ENCODE results near the gene PLPP1. TPM values are rescaled to one million over a fixed set of nuclear protein-coding genes. Genes with fewer than 3 reads are reported as not detected.

PLPP1 gene
- total and polyA plus RNA-seq, 2 of the 8 experiments (the other 6 are each of a cell fraction or from before 2014, with no cell fraction given): 43.7 to 91.3 TPM

DNA sequence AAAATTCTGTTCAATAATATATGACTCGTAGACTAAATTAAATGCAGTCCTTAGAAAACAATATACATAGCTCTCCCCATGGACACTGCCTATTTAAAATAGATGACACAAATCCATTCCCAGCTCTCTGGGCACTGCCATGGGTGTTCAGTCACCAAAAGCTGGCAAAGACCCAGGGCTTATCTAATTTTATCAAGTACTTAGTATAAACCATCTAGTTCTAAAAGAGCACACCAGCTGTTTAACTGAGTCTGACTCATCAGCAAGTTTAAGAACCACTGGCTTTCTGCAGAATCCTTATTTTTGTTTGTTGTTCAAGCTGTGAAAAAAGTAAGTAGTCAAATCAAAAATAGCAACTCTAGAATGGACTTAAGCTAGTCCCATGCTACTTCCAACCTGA is 107.6 kb downstream of the PLPP1 start:
- CTCF ChIA-PET (ENCODE audit: partially characterized antibody): interaction anchor here (0.7 to 4.0 kb wide), 3 partner anchors 14 to 264 kb away, joined by 3 to 14 read pairs (median 3); no protein-coding TSS in a partner anchor
- no peak for FAIRE-seq
- H3K18ac ChIP-seq (ENCODE audit: extremely low read depth, low read length): no peak overlapping the region
- peaks cover 2 to 78% (median 50%) of the 10 kb centered on the region in 4 experiments for H3K36me3 ChIP-seq (ENCODE audit: control insufficient read depth in 2 of 4, insufficient read depth in 4 of 4, low read length in 3 of 4)
- H2BK15ac ChIP-seq (ENCODE audit: low read length): no peak overlapping the region
- H3K79me1 ChIP-seq (ENCODE audit: low read depth, low read length): peaks cover 7% of the 10 kb centered on the region
- H2BK20ac ChIP-seq (ENCODE audit: low read length): no peak overlapping the region
- H3K4me1 ChIP-seq (replicated peaks in 1 of 4; ENCODE audit: control insufficient read depth in 3 of 4, insufficient read depth in 4 of 4, low read length in 3 of 4): no peaks in the 10 kb centered on the region; a peak in 1 of 7 replicates
- H3K23me2 ChIP-seq (ENCODE audit: low read depth, low read length): no peaks in the 10 kb centered on the region
- no peak for DNase-seq (ENCODE audit: low read depth in 1 of 2, low spot score in 2 of 2)
- H3K9ac ChIP-seq (replicated peaks in 1 of 4; ENCODE audit: extremely low read depth in 1 of 4, low read depth in 3 of 4, low read length in 3 of 4): no peak overlapping the region
- no peaks in the 10 kb centered on the region for H4K20me1 ChIP-seq (replicated peaks in 1 of 2; ENCODE audit: control insufficient read depth in 1 of 2, insufficient read depth in 2 of 2, low read length in 2 of 2)
- no peak overlapping the region for H3K4ac ChIP-seq (replicated peaks; ENCODE audit: insufficient read length, low read depth, low read length)
- no peaks in the 10 kb centered on the region for H3K27me3 ChIP-seq (replicated peaks in 1 of 4; ENCODE audit: control insufficient read depth in 3 of 4, extremely low read depth in 1 of 4, insufficient read depth in 3 of 4, low read length in 3 of 4)
- H2BK5ac ChIP-seq (ENCODE audit: low read depth, low read length): no peak overlapping the region
- H2BK120ac ChIP-seq (replicated peaks; ENCODE audit: low read depth, low read length): no peak overlapping the region
- no peak overlapping the region for H3K23ac ChIP-seq (ENCODE audit: insufficient read length)
- no peak overlapping the region for H2AFZ ChIP-seq (ENCODE audit: low read length)
- no peak overlapping the region for H4K91ac ChIP-seq (replicated peaks; ENCODE audit: insufficient read length, low read length)
- H3K9me3 ChIP-seq (ENCODE audit: insufficient read depth in 2 of 2, low read depth in 1 of 2, low read length in 1 of 2): peaks cover 6 to 7% of the 10 kb centered on the region in 2 experiments; a peak in 2 of 4 replicates
- H3K14ac ChIP-seq (ENCODE audit: insufficient read length): no peak overlapping the region
- POLR2A ChIA-PET (ENCODE audit: partially characterized antibody): interaction anchor here (0.7 kb wide), 1 partner anchor 13 kb away, joined by 3 read pairs; no protein-coding TSS in a partner anchor
- H3K4me3 ChIP-seq (ENCODE audit: extremely low read depth in 1 of 4, insufficient read depth in 2 of 4, low read depth in 3 of 4, low read length in 4 of 4): no peak overlapping the region
- whole genome bisulfite sequencing, 2 experiments (ENCODE audit: extremely low coverage in 1 of 2, insufficient coverage in 1 of 2, insufficient read length in 1 of 2, insufficient replicate concordance in 2 of 2, low coverage in 1 of 2, low lambda C conversion rate in 2 of 2, missing lambda C conversion rate in 1 of 2): 96% methylated on average over 1 of the region's 1 CpG; no CpG with 5 or more reads in 1 of the 2 experiments
- H3K79me2 ChIP-seq (ENCODE audit: control insufficient read depth in 1 of 2, insufficient read depth in 2 of 2, low read length in 2 of 2): peaks cover 0 to 14% of the 10 kb centered on the region in 2 experiments; a peak in 2 of 4 replicates
- no peak overlapping the region for H4K8ac ChIP-seq (ENCODE audit: extremely low read depth, insufficient read depth, low read length)
- H3K4me2 ChIP-seq (ENCODE audit: insufficient read depth in 1 of 2, low read depth in 2 of 2, low read length in 2 of 2): no peak overlapping the region
- no peak overlapping the region for H2BK12ac ChIP-seq (ENCODE audit: low read depth, low read length)
- H3K27ac ChIP-seq (ENCODE audit: low read depth, low read length): no peak overlapping the region
- no peak overlapping the region for H3K56ac ChIP-seq (replicated peaks; ENCODE audit: insufficient read length, low read depth, low read length)
- H2AK5ac ChIP-seq (ENCODE audit: low read depth, low read length): no peak overlapping the region
- no peak overlapping the region for H4K5ac ChIP-seq (ENCODE audit: insufficient read length, low read depth, low read length)
- TF ChIP-seq RXRA (IDR thresholded peaks at IDR 0.05; ENCODE audit: insufficient read depth, low read depth, low read length) (no peak), PHF8 (conservative IDR thresholded peaks at IDR 0.05; ENCODE audit: low read depth, low read length) (no peak), KDM4A (IDR thresholded peaks at IDR 0.05; ENCODE audit: low read depth, low read length, severe bottlenecking) (no peak), SIN3A (conservative IDR thresholded peaks at IDR 0.05 in 1 of 2, IDR thresholded peaks at IDR 0.05 in 1 of 2; ENCODE audit: low read depth in 1 of 2, low read length in 2 of 2) (no peak), CHD1 (IDR thresholded peaks at IDR 0.05; ENCODE audit: low read depth, low read length) (no peak), BRCA1 (IDR thresholded peaks at IDR 0.05; ENCODE audit: low read depth, low read length) (no peak), KDM5A (IDR thresholded peaks at IDR 0.05; ENCODE audit: low read length) (no peak), CREB1 (IDR thresholded peaks at IDR 0.05) (no peak)
- TF ChIP-seq, protein P1, sequence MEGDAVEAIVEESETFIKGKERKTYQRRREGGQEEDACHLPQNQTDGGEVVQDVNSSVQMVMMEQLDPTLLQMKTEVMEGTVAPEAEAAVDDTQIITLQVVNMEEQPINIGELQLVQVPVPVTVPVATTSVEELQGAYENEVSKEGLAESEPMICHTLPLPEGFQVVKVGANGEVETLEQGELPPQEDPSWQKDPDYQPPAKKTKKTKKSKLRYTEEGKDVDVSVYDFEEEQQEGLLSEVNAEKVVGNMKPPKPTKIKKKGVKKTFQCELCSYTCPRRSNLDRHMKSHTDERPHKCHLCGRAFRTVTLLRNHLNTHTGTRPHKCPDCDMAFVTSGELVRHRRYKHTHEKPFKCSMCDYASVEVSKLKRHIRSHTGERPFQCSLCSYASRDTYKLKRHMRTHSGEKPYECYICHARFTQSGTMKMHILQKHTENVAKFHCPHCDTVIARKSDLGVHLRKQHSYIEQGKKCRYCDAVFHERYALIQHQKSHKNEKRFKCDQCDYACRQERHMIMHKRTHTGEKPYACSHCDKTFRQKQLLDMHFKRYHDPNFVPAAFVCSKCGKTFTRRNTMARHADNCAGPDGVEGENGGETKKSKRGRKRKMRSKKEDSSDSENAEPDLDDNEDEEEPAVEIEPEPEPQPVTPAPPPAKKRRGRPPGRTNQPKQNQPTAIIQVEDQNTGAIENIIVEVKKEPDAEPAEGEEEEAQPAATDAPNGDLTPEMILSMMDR (IDR thresholded peaks at IDR 0.05; ENCODE audit: control extremely low read depth in 1 of 3, insufficient read depth in 1 of 3, low read depth in 1 of 3, low read length in 3 of 3): no peak
- TF ChIP-seq, protein P2, sequence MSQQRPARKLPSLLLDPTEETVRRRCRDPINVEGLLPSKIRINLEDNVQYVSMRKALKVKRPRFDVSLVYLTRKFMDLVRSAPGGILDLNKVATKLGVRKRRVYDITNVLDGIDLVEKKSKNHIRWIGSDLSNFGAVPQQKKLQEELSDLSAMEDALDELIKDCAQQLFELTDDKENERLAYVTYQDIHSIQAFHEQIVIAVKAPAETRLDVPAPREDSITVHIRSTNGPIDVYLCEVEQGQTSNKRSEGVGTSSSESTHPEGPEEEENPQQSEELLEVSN (IDR thresholded peaks at IDR 0.05): no peak

Data from H1 (cell line).